ENCODE measurements around the gene NAV1.

Gene NAV1

GRCh38 chr1:201516511-201517127, 22.3 kb upstream of the NAV1 start:
- no peak for TF ChIP-seq FOXP2 (optimal IDR thresholded peaks at IDR 0.05; ENCODE audit: borderline replicate concordance, extremely low read depth, extremely low read length, insufficient read depth)
- no peak for TF ChIP-seq TAF1 (IDR thresholded peaks at IDR 0.05; ENCODE audit: borderline replicate concordance, insufficient read depth, low read length)
- TF ChIP-seq SIN3A (IDR thresholded peaks at IDR 0.05; ENCODE audit: borderline replicate concordance, insufficient read depth, low read length), result no peak
- no peak for TF ChIP-seq REST (IDR thresholded peaks at IDR 0.05; ENCODE audit: insufficient read depth in 1 of 2, low read depth in 2 of 2, low read length in 2 of 2)
- no peak for TF ChIP-seq POLR2AphosphoS5 (IDR thresholded peaks at IDR 0.05; ENCODE audit: low read depth, low read length)

DNA sequence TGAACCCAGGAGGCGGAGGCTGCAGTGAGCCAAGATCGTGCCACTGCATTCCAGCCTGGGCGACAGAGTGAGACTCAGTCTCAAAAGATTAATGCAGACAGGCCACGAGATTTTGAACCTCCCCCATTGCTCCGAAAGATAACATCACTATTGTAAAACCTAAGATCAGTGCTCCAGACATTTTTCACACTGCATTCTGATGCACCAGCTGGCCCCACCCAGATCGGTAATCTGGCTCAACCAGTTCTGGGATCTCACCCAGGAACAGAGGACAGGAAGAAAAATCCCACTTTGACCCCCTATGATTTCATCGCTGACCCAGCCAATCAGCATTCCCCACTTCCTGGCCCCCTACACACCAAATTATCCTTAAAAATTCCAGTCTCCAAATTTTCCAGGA, 21.3 kb upstream of the NAV1 start:
- no peak for TF ChIP-seq REST (IDR thresholded peaks at IDR 0.05; ENCODE audit: insufficient read depth in 1 of 2, low read depth in 2 of 2, low read length in 2 of 2)
- TF ChIP-seq POLR2AphosphoS5 (IDR thresholded peaks at IDR 0.05; ENCODE audit: low read depth, low read length), result no peak
- TF ChIP-seq SIN3A (IDR thresholded peaks at IDR 0.05; ENCODE audit: borderline replicate concordance, insufficient read depth, low read length), result no peak
- TF ChIP-seq FOXP2 (optimal IDR thresholded peaks at IDR 0.05; ENCODE audit: borderline replicate concordance, extremely low read depth, extremely low read length, insufficient read depth), result no peak
- TF ChIP-seq TAF1 (IDR thresholded peaks at IDR 0.05; ENCODE audit: borderline replicate concordance, insufficient read depth, low read length), result no peak

DNA sequence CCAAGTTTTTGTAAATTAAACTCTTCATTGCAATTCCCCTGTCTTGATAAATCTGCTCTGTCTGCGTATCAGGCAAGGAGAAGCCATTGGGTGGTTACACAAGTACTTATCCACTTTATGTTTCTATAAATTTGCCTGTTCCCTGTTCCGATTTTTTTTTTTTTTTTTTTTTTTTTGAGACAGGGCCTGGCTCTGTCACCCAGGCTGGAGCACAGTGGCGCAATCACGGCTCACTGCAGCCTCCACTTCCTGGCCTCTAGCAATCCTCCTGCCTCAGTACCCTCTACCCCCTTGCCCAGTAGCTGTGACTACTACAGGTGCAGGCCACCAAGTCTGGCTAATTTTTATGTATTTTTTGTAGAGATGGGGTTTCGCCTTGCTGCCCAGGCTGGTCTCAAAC, 20.9 kb upstream of the NAV1 start:
- TF ChIP-seq POLR2AphosphoS5 (IDR thresholded peaks at IDR 0.05; ENCODE audit: low read depth, low read length) (no peak), FOXP2 (optimal IDR thresholded peaks at IDR 0.05; ENCODE audit: borderline replicate concordance, extremely low read depth, extremely low read length, insufficient read depth) (no peak), TAF1 (IDR thresholded peaks at IDR 0.05; ENCODE audit: borderline replicate concordance, insufficient read depth, low read length) (no peak), REST (IDR thresholded peaks at IDR 0.05; ENCODE audit: insufficient read depth in 1 of 2, low read depth in 2 of 2, low read length in 2 of 2) (no peak), SIN3A (IDR thresholded peaks at IDR 0.05; ENCODE audit: borderline replicate concordance, insufficient read depth, low read length) (no peak)

DNA sequence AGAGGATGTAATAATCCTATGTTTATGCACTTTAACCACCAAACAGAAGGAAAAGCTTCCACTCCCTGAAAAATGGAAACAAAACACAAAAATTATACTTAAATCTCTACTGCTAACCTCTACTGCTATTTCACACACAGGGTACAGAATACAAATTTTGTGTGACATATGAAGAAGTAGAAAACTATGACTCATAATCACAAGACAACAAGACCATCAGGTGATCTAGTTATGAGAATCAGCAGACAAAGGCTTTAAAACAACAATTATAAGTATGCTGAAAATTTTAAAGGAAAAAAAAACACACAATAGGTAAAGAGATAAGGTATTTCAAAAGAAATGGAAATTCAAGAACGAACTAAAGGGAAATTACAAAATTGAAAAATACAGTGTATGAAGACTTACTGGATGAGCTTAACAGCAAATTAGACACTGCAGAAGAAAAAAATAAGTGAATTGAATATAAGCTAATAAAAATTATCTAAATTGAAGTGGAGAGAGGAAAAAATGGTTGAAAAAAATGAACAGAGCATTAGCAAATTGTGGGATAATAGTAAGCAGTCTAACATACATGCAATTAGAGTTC, 13.6 kb upstream of the NAV1 start:
- TF ChIP-seq SIN3A (IDR thresholded peaks at IDR 0.05; ENCODE audit: borderline replicate concordance, insufficient read depth, low read length), result no peak
- no peak for TF ChIP-seq REST (IDR thresholded peaks at IDR 0.05; ENCODE audit: insufficient read depth in 1 of 2, low read depth in 2 of 2, low read length in 2 of 2)
- no peak for TF ChIP-seq FOXP2 (optimal IDR thresholded peaks at IDR 0.05; ENCODE audit: borderline replicate concordance, extremely low read depth, extremely low read length, insufficient read depth)
- no peak for TF ChIP-seq TAF1 (IDR thresholded peaks at IDR 0.05; ENCODE audit: borderline replicate concordance, insufficient read depth, low read length)
- TF ChIP-seq POLR2AphosphoS5 (IDR thresholded peaks at IDR 0.05; ENCODE audit: low read depth, low read length), result no peak
